ENCODE data around the gene RIMOC1. TPM values are rescaled to one million over a fixed set of nuclear protein-coding genes. Genes with fewer than 3 reads are reported as not detected.
"Not testable (repeated sequence)": the region's sequence is repeated elsewhere in the genome, so short reads cannot be mapped to it uniquely, and the experiment has no call there.

The RIMOC1 gene
- polyA plus RNA-seq, 10 donors, result 11.6 to 20.2 (median 16.3) TPM

DNA sequence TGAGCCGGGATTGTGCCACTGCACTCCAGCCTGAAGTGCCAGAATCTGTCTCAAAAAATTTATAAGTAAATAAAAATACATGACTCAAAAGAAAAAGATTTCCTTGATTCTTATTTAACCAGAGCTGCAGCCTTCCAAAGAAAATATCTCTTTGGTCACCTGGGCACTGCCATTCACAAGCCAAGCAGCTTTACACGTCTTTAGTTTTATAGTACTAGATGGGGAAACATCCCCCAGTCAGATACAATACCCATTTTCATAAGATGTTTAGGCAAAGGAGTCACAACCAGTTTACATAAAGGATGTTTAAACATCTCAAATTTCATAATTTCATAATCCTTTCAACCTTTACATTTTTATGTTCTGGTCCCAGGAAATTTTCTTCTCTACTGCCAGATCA is 20.2 kb upstream of the RIMOC1 start:
- no peak for DNase-seq

GRCh38 chr5:41885286-41885685 is 18.9 kb upstream of the RIMOC1 start:
- DNase-seq, result no peak

GRCh38 chr5:41891066-41891707 is 13.0 kb upstream of the RIMOC1 start:
- no peak for DNase-seq

GRCh38 chr5:41892031-41892430 is 12.1 kb upstream of the RIMOC1 start:
- DNase-seq, result no peak

GRCh38 chr5:41893074-41893851 is 10.9 kb upstream of the RIMOC1 start:
- no peak for DNase-seq

- no peak for DNase-seq
Measured at GRCh38 chr5:41896230-41896629, 7.9 kb upstream of the RIMOC1 start.

DNA sequence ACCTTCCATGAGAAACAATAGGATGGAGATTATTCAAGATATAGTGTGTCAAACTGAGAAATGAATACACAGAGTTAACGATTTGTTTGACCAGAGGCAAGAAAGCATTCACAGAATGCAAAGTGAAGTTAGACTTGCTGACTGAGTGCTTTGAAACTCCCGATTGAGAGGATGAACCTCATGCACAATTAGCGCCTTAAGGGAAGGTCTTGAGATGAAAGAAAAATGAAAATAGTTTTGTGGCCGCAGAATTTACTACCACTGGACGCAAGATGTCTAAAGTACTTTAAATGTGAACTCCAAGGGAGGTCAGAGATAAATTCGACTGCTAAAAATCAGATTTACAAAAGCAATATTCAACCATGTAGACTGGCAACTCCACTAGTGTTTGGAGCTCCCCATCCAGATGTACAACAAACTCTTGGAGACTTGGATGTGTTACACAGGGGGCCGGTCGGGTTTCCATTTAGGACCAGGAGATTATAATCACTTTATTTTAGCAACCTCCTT is 707 bp upstream of the RIMOC1 start:
- no peak for DNase-seq

DNA sequence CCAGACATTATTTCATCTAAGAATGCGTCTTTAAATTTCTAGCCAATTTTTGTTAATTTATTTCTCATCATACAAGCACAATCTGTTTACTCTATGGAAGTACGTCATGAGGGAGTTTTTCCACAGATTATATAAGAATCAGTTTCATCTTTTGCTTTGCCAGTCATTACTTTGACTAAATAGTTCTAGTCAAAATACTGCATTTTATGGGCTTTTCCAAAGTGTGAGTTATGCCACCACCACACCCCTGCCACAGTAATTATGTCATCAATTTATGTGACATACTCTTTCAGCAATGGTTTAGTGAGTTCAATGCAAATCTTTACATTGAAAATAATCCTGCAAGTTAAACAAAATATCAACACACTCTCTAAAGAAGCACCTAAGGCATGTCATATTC is 2.0 kb downstream of the RIMOC1 start:
- no peak for DNase-seq

GRCh38 chr5:41908374-41909079 is 4.4 kb downstream of the RIMOC1 start:
- peak in 1 of 3 donors; percentile 21 for DNase-seq

GRCh38 chr5:41918105-41918504 is 14.0 kb downstream of the RIMOC1 start:
- DNase-seq, result no peak

DNA sequence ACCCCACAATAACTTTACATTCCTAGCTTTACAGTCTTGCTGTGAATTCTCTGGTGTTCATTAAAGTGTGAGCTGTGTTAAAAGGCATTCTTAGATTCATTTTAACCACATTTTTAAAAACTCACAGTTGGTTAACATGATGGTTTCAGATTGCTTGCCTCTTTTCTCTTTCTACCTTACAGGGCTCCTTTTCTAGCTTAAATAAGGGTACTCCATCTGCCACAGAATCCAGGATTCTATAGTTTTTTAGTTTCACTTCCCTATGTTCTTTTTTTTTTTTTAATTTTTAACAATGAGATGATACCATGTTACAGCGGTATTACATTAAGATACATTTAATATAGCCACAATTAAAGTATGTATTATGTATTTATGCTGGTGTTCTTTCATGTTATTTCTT is 17.0 kb downstream of the RIMOC1 start:
- no peak for DNase-seq

DNA sequence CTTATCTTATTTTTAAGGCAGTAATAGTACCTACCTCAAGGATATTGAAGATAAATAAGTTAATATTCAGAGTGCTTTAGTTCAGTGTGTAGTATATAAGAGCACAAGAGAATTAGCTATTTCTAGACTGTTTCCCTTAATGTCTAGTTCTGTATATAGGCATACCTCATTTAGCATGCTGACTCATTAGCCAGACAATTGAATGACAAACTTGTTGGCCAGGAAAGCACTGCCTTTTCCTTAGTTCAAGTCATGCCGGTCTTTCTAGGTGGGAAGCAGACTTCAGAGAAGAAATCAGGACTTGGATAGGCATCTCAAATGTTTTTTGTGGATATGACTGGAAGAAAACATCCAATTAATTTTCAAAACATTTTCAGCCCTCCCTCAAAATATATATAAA is 17.7 kb downstream of the RIMOC1 start:
- DNase-seq, result no peak

- DNase-seq, result no peak
Measured at GRCh38 chr5:41924526-41924871, 20.4 kb downstream of the RIMOC1 start.

GRCh38 chr5:41924872-41925554 is 20.9 kb downstream of the RIMOC1 start, which contains the start of gene FBXO4:
Gene FBXO4, plus strand, starts transcription at chr5:41925281. Its CDS starts 29 bp downstream, at chr5:41925310.
- DNase-seq, result peak; percentile 80 to 95 (median 88)

GRCh38 chr5:41925555-41925951 is 21.4 kb downstream of the RIMOC1 start:
- DNase-seq, result peak in 1 of 3 donors; percentile 34

DNA sequence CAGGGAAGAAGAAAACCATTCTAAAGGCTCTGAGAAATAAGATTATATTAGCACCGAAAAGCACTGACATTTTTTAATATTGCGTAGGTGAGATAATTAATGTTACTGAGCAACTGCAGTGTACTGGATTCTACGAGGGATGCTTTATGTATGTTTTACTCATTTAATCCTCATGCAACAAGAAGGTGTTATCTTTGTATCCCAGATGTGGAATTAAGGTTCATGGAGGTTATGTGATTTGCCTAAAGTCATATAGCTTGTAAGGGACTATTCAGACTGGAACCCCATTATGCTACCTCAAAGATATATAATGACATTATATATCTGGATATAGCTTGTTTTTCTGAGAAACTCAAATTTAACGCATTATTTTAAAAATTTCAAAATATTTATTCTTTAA is 23.5 kb downstream of the RIMOC1 start:
- no peak for DNase-seq

GRCh38 chr5:41929035-41929434 is 24.9 kb downstream of the RIMOC1 start:
- DNase-seq, result no peak

- no peak for DNase-seq
Measured at GRCh38 chr5:41932770-41933169, 28.6 kb downstream of the RIMOC1 start.

DNA sequence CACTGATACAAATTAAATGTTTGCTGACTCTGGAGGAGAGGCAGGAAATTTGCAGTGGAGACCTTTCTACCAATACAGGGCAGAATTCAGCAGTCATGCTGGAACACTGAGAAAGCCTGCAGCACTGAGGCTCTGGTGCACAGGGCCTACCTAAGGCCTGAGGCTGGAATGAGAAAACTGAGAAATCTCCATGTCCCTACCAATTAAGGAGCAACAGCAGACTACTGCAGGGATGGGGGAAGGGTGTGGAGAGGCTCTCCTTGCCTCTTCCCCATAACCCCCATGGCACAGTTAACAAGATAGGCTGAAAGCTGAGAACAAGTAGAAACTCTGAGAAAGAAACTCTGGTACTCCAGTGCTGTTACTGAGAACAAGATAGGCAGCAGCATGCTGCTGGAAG is 31.4 kb downstream of the RIMOC1 start:
- DNase-seq, result no peak

- DNase-seq, result no peak
Measured at GRCh38 chr5:41940641-41941040, 36.5 kb downstream of the RIMOC1 start.

DNA sequence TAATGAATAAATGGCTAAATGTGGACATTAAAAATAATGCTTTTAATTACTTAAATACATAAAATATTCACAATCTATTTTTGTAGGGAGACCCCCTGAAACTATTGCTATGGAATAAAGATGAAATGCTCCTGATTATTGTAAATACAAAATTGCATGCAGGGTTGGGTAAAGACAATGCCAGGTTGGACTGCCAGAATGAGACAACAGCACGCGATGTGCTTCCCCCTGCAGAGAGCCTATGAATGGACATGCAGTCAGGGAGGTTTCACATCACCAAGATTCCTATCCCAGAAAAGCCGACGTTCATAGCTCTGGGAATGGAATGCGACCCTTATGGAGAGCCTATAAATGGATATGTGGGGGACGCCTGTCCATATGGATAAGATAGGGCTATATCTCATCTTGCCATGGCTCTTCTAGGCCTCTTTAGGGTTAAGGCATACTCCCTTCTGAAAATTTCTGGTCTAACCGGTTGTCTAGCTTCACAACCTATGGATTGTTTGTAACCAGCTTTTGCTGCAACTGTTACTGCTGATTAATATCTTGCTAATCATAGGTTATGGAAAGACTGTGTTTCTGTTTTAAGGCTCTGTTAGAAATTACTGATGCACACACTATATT is 41.3 kb downstream of the RIMOC1 start:
- DNase-seq, result not testable (repeated sequence)

GRCh38 chr5:41951224-41951623 is 47.1 kb downstream of the RIMOC1 start:
- DNase-seq, result no peak
